Mesendoderm (in vitro differentiated cells): ENCODE data around the gene PDK4.
"Not testable (repeated sequence)": the region's sequence is repeated elsewhere in the genome, so short reads cannot be mapped to it uniquely, and the experiment has no call there.

ENCODE experiments used
- DNase-seq: peaks from one replicate; pipeline ENCODE4 v3.0.0; 2013
- H2AK5ac ChIP-seq: 2 replicates; pipeline ENCODE4 v1.6.1; 2013; ENCODE audit warnings: low read length, inconsistent platforms
- H2BK120ac ChIP-seq: 2 replicates; pipeline ENCODE4 v1.6.1; 2013; ENCODE audit warnings: low read depth, mild to moderate bottlenecking, low read length, moderate library complexity, mixed read lengths
- H2BK15ac ChIP-seq: replicated peaks from 2 replicates; pipeline ENCODE4 v1.6.1; 2013; ENCODE audit warnings: low read depth, mild to moderate bottlenecking, moderate library complexity
- H2BK5ac ChIP-seq: 2 replicates; pipeline ENCODE4 v1.6.1; 2013; ENCODE audit warnings: low read length, inconsistent platforms
- H3K18ac ChIP-seq: 2 replicates; pipeline ENCODE4 v1.6.1; 2013; ENCODE audit warnings: mild to moderate bottlenecking, low read length, mixed read lengths
- H3K23ac ChIP-seq: one replicate; pipeline ENCODE4 v1.6.1; 2013; ENCODE audit warnings: low read length
- H3K27ac ChIP-seq: 2 replicates; pipeline ENCODE4 v1.5.1; 2013; ENCODE audit warnings: low read depth, mild to moderate bottlenecking, inconsistent platforms, low read length, moderate library complexity
- H3K27me3 ChIP-seq: 2 replicates; pipeline ENCODE4 v1.6.1; 2013; ENCODE audit warnings: low read length, control low read depth, mild to moderate bottlenecking, inconsistent platforms; ENCODE audit not compliant: insufficient read depth, poor library complexity
- H3K36me3 ChIP-seq: 2 replicates; pipeline ENCODE4 v1.6.1; 2013; ENCODE audit warnings: low read length, inconsistent platforms; ENCODE audit not compliant: control insufficient read depth, insufficient read depth
- H3K4ac ChIP-seq: one replicate; pipeline ENCODE4 v1.6.1; 2013; ENCODE audit warnings: low read depth, mild to moderate bottlenecking, low read length, moderate library complexity
- H3K4me1 ChIP-seq: 2 replicates; pipeline ENCODE4 v1.6.1; 2013; ENCODE audit warnings: low read depth, low read length, inconsistent platforms; ENCODE audit not compliant: control insufficient read depth
- H3K4me2 ChIP-seq: 2 replicates; pipeline ENCODE4 v1.6.1; 2013; ENCODE audit warnings: low read length
- H3K4me3 ChIP-seq: 2 replicates; pipeline ENCODE4 v1.5.1; 2013; ENCODE audit warnings: mild to moderate bottlenecking, low read length
- H3K56ac ChIP-seq: one replicate; pipeline ENCODE4 v1.6.1; 2013; ENCODE audit warnings: low read length
- H3K79me1 ChIP-seq: 2 replicates; pipeline ENCODE4 v1.6.1; 2013; ENCODE audit warnings: low read length, inconsistent platforms
- H3K79me2 ChIP-seq: 2 replicates; pipeline ENCODE4 v1.6.1; 2013; ENCODE audit warnings: mild to moderate bottlenecking, low read length; ENCODE audit not compliant: control insufficient read depth, insufficient read depth
- H3K9ac ChIP-seq: 2 replicates; pipeline ENCODE4 v1.6.1; 2013; ENCODE audit warnings: low read length, inconsistent platforms
- H4K5ac ChIP-seq: one replicate; pipeline ENCODE4 v1.6.1; 2013; ENCODE audit warnings: low read length
- H4K8ac ChIP-seq: one replicate; pipeline ENCODE4 v1.6.1; 2013; ENCODE audit warnings: low read depth, mild to moderate bottlenecking, control low read depth, low read length, moderate library complexity
- WGBS: extraction: QIAGEN DNeasy Blood & Tissue Kit; methylation state at CpG from one replicate; pipeline ENCODE4 v1.1.7; 2013; ENCODE audit warnings: low lambda C conversion rate, missing lambda C conversion rate; ENCODE audit not compliant: insufficient coverage; ENCODE audit errors: extremely low coverage; 5-methylcytosine and 5-hydroxymethylcytosine counted together

Gene PDK4

GRCh38 chr7:95609277-95609971, 13.1 kb upstream of the PDK4 start:
- Histone ChIP-seq H2BK15ac (no peak overlapping the region), H3K4me2 (no peak overlapping the region), H3K23ac (no peak overlapping the region), H3K18ac (no peak overlapping the region), H3K4me1 (no peaks in the 10 kb centered on the region), H2BK5ac (no peak overlapping the region), H3K79me1 (no peaks in the 10 kb centered on the region), H3K79me2 (no peaks in the 10 kb centered on the region), H4K8ac (no peak overlapping the region), H3K9ac (no peak overlapping the region), H3K56ac (no peak overlapping the region), H2BK120ac (no peak overlapping the region), H2AK5ac (no peak overlapping the region), H3K4me3 (no peak overlapping the region), H3K4ac (no peak overlapping the region), H4K5ac (no peak overlapping the region), H3K27ac (no peak overlapping the region), H3K36me3 (no peaks in the 10 kb centered on the region), H3K27me3 (no peaks in the 10 kb centered on the region)
- DNase-seq: no peak
- no CpG with 5 or more reads among the region's 4 CpGs for WGBS

DNA sequence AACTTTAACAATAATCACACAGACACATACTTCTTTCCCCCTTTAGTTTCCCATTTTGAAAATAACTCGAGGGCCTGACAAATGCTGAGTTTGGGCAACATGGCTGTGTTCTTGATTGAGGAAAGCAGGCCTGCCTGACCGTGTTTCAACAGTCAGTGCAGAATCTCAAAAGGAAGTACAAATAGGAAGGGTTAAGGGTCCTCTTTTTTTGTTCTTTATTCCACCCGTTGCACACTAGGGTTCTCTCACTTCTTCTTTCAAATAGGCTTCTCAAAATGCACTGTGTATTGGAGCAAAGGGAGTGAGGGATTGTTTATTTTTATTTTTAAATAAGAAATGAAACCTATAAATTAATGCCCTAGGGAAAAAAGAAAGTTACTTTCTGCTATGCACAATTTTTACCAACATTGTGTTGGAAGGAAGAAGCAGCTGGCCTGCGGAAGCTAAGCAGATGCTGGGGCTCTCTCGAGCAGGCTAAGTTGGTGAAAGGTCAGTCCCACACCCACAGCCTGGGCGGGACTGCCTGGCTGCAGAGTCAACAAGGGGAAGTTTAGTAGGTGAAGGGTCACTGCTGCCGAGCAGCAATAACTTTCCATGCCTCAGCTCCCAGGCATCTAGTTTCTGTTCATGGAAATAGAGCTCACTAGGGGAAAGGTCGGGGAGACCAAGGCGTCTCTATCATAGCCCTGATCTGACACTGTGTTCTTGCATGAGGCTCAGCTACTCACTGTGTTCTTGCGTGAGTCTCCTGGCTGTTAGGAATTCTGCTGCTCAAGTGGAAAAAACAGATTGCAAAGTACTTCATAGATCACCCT, 12.2 kb upstream of the PDK4 start:
- no peak overlapping the region for H3K27ac ChIP-seq
- peak overlapping the region; percentile 7 for H3K56ac ChIP-seq

DNA sequence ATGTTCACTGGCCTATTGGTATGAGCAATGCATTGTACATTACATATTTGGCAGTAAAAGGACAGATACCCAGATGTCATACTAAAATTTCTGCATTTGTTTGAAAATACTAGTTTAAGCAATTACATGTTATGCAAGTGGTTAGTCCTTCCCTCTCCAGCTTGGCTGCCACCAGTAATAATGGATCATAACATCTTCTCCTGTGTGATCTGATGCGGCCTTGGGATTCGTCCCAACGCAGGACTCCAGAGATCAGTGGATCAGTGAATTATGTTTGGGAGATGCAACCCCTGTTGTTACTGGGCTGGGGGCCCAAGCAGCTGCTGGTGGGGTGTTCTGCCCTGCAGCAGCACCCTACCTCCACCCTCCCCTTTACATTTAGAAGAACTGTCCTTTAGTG, 11.2 kb upstream of the PDK4 start:
- Histone ChIP-seq H3K4me2 (no peak overlapping the region), H3K79me2 (no peaks in the 10 kb centered on the region), H3K4me1 (no peaks in the 10 kb centered on the region), H3K27me3 (no peaks in the 10 kb centered on the region), H2BK15ac (no peak overlapping the region), H3K23ac (no peak overlapping the region), H2AK5ac (no peak overlapping the region), H3K79me1 (no peaks in the 10 kb centered on the region), H4K5ac (no peak overlapping the region), H3K18ac (no peak overlapping the region), H3K4me3 (no peak overlapping the region), H3K9ac (no peak overlapping the region), H4K8ac (no peak overlapping the region), H3K4ac (no peak overlapping the region), H2BK120ac (no peak overlapping the region), H2BK5ac (no peak overlapping the region), H3K56ac (no peak overlapping the region), H3K27ac (no peak overlapping the region), H3K36me3 (no peaks in the 10 kb centered on the region)
- DNase-seq: no peak
- WGBS: no CpG with 5 or more reads among the region's 3 CpGs

More for the DNA sequence above, 12.2 kb upstream of the PDK4 start:
- Histone ChIP-seq H3K18ac (no peak overlapping the region), H2BK15ac (no peak overlapping the region), H2BK120ac (no peak overlapping the region), H3K4me1 (no peaks in the 10 kb centered on the region), H3K4ac (no peak overlapping the region), H3K9ac (no peak overlapping the region), H3K23ac (no peak overlapping the region), H3K79me2 (no peaks in the 10 kb centered on the region), H3K4me2 (no peak overlapping the region), H4K5ac (no peak overlapping the region), H3K36me3 (no peaks in the 10 kb centered on the region), H3K4me3 (no peak overlapping the region), H2AK5ac (no peak overlapping the region), H4K8ac (no peak overlapping the region), H3K27me3 (no peaks in the 10 kb centered on the region), H3K79me1 (no peaks in the 10 kb centered on the region), H2BK5ac (no peak overlapping the region)
- no CpG with 5 or more reads among the region's 10 CpGs for WGBS
- DNase-seq: peak; percentile 81

GRCh38 chr7:95605275-95605674, 9.0 kb upstream of the PDK4 start:
- Histone ChIP-seq H4K8ac (no peak overlapping the region), H3K36me3 (no peaks in the 10 kb centered on the region), H2BK5ac (no peak overlapping the region)

DNA sequence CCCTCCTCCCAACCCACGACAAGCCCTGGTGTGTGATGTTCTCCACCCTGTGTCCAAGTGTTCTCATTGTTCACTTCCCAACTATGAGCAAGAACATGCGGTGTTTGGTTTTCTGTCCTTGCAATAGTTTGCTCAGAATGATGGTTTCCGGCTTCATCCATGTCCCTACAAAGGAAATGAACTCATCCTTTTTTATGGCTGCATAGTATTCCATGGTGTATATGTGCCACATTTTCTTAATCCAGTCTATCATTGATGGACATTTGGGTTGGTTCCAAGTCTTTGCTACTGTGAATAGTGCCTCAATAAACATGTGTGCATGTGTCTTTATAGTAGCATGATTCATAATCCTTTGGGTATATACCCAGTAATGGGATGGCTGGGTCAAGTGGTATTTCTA, 8.5 kb upstream of the PDK4 start:
- H3K56ac ChIP-seq, H3K4me3 ChIP-seq, H3K36me3 ChIP-seq, H3K27me3 ChIP-seq, H3K27ac ChIP-seq, H2BK5ac ChIP-seq, H3K18ac ChIP-seq, H4K8ac ChIP-seq, H2BK120ac ChIP-seq, H3K4me1 ChIP-seq, H3K4ac ChIP-seq, H3K4me2 ChIP-seq, H3K79me1 ChIP-seq, H4K5ac ChIP-seq, H3K9ac ChIP-seq, H2BK15ac ChIP-seq, H3K79me2 ChIP-seq, DNase-seq, H3K23ac ChIP-seq, H2AK5ac ChIP-seq: not testable (repeated sequence)
- WGBS: no CpG with 5 or more reads among the region's 3 CpGs

More at GRCh38 chr7:95605275-95605674, 9.0 kb upstream of the PDK4 start:
- Histone ChIP-seq H3K27me3 (no peaks in the 10 kb centered on the region), H3K23ac (no peak overlapping the region), H2AK5ac (no peak overlapping the region), H2BK15ac (no peak overlapping the region), H3K4ac (no peak overlapping the region), H3K4me1 (no peaks in the 10 kb centered on the region), H3K56ac (no peak overlapping the region), H4K5ac (no peak overlapping the region), H3K4me2 (no peak overlapping the region), H3K4me3 (no peak overlapping the region), H3K27ac (no peak overlapping the region), H3K79me1 (no peaks in the 10 kb centered on the region), H3K79me2 (no peaks in the 10 kb centered on the region), H2BK120ac (no peak overlapping the region), H3K9ac (no peak overlapping the region), H3K18ac (no peak overlapping the region)
- DNase-seq: no peak
- WGBS: no CpG with 5 or more reads among the region's 21 CpGs
